ENCODE results near the gene TEX12.
"Not testable (repeated sequence)": the region's sequence is repeated elsewhere in the genome, so short reads cannot be mapped to it uniquely, and the experiment has no call there.

The TEX12 gene

DNA sequence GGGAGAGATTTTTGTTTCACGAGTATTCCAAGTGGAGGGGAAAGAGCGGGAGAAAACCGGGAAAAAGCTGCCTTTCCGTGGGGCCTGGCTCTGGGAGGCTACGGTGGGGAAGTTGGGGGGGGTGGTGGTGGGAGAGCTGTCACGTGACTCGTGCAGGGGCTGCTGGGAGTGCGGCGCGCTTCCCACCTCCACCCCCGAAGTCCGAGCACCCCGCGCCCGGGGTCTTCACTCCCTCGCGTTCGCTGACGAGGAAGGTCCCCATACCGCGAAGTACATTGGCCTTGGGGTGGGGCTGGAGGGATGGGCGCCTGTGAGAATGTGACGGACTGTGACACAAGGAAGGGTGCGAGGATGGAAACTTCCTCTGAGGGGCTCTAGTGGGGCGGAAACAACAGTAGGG is at the start of gene TEX12:
Gene TEX12 (plus strand): TSS at position 228 of the 400 bp plus-strand sequence. CDS start 1,897 bp downstream, outside the sequence.
- no peak for DNase-seq (ENCODE audit: low read depth)

DNA sequence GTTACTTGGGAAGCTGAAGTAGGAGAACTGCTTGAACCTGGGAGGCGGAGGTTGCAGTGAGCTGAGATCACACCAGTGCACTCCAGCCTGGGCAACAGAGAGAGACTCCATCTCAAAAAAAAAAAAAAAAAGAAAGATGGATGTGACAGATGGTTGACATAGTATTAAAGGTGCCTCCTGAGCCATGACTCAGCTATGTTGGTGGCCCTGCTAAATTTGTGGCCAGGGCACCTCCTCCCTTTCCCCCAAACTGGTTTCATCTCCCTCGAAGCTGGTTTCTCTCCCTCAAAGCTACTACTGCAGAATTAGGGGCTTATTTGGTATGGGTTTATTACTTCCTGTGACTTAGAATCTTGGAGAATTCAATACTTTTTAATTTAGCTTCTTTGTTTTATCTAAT is 49.0 kb upstream of the TEX12 start:
- no peak for DNase-seq (ENCODE audit: low read depth)

DNA sequence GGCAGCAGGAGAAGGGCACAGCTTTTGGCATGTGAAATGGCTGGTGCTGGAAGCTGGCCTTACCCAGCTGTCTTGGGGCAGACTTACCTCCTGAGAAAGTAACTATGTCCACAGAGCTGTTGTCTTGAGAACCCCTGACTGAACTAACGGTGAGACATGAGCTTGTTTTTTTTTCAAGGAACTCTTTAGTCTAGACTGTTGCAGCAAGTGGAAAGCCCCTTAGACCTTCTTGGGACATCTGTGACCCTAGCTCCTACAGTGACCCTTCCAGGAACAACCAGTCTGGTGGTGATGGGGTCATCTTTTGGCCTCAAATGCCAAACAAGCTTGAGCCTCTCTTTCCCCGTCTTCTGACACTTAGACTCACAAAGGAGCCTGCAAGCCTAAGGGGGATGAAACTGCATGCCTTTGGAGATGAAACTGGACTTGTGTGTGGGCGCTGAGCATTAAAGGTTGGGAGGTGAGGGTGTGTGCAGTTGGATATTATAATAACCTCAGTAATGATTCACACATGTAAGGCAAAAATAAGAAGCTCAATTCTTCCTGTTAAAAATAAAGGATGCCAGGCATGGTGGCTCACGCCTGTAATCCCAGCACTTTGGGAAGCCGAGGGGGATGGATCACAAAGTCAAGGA is 45.1 kb upstream of the TEX12 start:
- DNase-seq (ENCODE audit: low read depth): no peak

GRCh38 chr11:112123129-112123528 is 44.0 kb upstream of the TEX12 start:
- no peak for DNase-seq (ENCODE audit: low read depth)

DNA sequence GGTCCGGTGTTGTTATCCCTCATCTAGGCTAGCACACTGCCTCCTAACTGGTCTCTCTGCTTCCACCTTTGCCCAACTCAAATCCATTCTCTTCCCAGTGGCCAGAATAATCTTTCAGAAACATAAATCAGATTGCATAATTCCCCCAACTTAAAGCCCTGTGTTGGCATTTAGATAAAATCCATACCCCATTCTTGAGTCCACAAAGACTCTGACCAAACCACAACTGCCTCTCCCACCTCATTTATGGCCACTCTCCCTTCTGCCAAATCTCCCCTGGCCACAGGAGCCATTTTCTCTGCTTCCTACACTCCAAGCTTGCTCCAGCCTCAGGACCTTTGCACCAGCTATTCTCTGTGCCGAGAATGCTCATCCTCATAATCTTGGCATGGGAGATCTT is 40.1 kb upstream of the TEX12 start:
- no peak for DNase-seq (ENCODE audit: low read depth)

GRCh38 chr11:112128483-112129121 is 38.6 kb upstream of the TEX12 start:
- DNase-seq (ENCODE audit: low read depth): peak; percentile 62

- DNase-seq (ENCODE audit: low read depth): no peak
Measured at GRCh38 chr11:112129656-112130055, 37.5 kb upstream of the TEX12 start.

GRCh38 chr11:112132737-112133136 is 34.4 kb upstream of the TEX12 start:
- DNase-seq (ENCODE audit: low read depth): no peak

DNA sequence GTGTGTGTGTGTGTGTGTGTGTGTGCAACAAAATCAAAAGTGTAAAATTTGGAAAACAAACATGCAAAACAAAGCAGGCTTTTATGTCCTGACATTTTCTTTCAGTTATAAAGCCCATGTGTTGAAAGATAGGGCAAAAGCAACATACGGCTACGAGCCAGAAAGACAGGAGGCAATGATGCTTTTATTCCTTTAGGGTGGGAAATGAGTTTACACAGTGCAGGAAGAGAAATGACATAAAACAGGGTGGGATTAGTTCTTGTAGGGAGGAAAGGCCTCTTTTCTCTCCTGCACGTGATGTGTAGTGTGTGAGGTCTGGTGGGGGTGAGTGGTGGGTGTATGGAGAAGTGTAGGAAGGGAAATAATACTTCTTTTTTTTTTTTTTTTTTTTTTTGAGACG is 32.7 kb upstream of the TEX12 start:
- DNase-seq (ENCODE audit: low read depth): no peak

DNA sequence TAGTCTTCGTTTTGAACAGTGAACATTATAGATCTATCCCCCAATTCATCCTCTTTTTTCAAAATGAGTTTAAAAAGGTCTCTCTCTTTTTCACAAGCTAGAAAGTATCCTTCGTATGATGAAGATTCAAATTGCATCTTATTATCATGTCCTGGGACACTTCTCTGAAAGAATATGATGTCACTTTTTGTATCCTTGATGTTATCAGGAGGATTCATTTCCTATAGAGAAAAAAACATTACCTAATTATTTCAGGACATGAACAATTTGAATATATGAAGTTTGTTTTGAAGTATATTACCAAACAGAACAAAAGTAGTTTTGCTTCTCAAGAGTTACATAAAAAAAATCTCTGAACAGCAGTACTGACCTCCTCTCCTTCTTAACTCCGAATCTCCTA is 23.6 kb upstream of the TEX12 start:
- DNase-seq (ENCODE audit: low read depth): no peak

GRCh38 chr11:112150517-112150916 is 16.7 kb upstream of the TEX12 start:
- DNase-seq (ENCODE audit: low read depth): no peak

DNA sequence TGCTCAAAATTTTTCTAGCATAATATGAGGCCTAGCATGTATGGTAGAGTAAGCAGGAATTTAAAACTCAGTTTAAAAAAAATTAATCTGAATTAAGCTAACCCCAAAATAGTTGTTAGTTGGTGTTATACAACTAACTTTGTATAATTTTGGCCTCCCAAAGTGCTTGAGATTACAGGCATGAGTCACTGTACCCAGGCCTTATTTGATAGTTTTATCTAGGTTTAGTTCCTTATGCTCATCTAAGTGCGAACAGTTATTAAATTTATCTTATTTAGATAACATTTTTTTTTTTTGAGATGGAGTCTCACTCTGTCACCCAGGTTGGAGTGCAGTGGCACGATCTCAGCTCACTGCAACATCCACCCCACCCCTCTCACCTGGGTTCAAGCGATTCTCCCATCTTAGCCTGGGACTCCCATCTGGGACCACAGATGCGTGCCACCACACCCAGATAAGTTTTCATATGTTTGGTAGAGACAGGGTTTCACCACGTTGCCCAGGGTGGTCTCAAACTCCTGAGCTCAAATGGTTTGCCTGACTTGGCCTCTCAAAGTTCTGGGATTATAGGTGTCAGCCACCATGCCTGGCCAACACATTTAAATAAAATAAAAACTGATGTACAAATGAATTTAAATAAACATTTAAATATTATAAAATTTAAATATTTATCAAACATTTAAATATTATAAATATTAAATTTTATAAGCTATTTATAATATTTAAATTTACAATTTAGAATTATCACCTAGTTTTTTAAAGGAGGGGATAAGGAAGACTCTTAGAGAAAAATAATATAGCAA is 10.8 kb upstream of the TEX12 start:
- DNase-seq (ENCODE audit: low read depth): no peak

DNA sequence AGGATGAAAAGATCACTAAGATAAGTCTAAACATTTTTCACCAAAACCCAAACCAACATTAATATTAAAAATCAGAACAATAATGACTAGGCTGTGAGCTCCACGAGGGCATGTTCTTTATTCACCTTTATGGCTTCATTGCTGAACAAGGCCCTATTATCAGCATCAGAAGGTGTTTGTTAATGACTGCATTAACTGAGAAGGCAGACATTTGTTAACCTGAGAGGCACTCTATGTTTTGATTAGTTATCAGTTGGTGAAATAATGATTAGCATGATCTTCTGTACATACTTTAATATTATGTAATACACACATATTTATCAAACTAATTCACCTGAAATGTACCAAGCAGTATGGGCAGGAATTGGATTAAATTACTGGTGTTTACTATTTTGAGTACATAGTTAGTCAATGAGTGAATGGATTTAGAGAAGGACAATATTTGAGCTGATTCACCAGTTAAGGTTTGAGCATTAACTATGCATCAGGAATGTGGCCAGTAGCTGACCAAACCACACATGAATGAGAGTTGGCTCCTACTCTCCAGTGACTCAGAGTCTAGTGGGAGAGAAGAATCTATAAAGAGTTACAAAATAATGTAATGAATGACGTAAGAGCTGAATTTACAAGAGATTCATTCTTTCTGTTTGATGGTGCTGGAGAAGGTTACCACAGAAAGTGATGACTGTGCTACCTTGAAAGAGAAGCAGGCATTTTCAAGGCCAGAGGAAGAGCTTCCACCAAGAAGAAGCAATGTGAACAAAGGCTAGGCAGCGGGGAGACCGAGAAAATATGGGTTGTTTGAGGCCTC is 10.0 kb upstream of the TEX12 start:
- peak; percentile 99 for DNase-seq (ENCODE audit: low read depth)

DNA sequence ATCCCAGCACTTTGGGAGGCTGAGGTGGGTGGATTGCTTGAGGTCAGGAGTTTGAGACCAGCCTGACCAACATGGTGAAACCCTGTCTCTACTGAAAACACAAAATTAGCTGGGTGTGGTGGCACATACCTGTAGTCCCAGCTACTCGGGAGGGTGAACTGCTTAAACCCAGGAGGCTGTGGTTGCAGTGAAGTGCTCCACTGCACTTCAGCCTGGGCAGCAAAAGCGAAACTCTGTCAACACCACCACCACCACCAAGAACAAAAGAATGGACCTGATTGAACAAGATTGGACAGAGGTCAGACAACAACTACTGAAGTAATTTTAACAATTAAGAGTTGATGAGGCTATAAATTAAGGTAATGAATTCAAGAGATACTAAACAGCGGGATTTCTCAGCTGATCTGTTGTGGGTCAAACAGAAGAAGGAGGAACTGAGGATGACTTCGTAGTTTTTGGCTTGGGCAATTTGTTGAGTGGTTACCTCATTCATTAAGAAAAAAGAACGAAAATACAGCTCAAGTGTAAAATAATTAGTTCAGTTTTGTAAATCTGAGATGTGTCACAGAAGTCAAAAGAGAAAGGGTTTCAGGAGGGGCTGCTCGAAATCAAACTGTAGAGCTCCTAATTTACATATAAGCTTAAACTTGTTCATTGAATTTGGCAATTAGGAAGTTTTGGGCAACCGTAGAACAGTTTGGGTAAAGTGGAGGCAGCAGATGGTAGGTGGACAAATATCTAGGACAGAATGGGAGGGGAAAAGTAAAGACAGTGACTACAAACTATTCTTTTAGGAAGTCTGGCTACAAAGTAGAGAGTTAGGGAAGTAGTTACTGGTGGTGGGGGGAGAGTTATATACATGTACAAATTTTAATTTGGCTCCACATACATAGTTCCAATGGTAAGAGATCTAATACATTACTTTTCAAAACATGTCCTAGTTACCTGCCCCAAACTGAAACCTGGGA is 7.8 kb upstream of the TEX12 start:
- no peak for DNase-seq (ENCODE audit: low read depth)

- DNase-seq (ENCODE audit: low read depth): no peak
Measured at GRCh38 chr11:112160091-112160848, 6.9 kb upstream of the TEX12 start.

DNA sequence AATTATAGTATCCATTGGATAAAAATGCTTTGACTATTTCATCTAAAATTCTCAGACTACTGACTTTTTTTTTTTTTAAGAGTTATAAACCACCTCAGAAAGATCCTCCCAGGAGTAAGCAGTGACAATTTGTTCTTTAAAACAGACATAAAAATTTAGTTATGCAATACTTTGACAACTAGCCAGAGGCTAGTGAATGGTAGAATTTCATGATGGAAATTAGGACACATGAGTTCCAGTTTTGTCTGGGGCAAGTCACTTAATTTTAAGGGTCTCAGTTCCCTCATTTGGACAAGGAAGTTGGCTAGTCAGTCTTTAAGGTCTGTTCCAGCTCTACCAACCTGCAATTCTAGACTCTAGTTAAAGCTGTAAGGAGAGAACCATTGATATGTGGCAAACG is 6.2 kb upstream of the TEX12 start:
- DNase-seq (ENCODE audit: low read depth): no peak

DNA sequence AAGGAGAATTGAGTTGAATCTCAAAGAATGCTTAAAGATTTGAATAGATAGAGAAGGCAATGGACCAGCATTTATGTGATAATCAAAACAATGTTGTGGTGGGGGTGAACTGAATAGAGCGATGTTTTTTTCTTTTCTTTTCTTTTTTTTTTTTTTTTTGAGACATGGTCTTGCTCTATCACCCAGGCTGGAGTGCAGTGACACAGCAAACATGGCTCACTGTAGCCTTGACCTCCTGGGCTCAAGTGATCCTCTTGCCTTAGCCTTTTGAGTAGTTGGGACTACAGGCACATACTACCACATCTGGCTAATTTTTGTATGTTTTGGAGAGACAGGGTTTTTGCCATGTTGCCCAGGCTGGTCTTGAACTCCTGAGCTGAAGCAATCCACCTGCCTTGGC is 5.0 kb upstream of the TEX12 start:
- not testable (repeated sequence) for DNase-seq (ENCODE audit: low read depth)

GRCh38 chr11:112162761-112163546 is 4.2 kb upstream of the TEX12 start:
- DNase-seq (ENCODE audit: low read depth): no peak

DNA sequence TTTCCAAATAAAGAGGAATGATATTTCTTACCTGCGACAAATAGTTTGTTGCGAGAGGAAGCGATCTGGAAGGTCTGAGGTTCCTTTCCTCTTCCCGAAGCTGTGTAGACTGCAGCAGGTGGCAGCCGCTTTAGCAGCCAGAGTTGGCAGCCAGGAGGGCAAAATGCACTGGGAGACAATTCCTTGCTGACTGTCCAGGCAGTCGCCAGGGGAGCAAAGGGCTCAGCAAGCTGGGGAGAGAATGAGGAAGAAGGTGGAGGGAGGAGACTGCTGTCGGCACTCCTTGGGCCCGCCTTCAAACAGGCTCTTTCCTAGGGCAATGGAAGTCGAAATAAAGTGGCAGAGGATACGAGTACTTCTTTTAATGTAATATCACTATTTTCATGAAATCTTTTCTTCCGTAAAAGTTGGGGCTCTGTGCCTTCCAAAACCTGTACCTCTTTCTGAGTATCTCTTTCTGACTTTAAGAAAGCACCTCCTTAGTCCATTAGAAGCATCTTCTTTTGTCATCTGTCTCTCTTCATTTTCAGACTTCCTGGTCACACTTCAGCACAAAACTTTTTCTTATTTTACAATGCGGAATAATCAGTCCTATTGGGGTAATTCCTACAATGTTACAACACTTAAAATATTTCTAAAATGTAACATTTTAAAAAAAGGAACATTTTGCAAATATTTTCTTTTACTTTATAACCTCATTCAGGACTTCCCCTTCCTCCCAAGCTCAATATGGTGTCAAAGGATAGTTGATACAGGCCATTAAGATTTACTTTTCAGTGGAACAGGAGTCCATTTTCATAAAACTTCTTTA is 3.1 kb upstream of the TEX12 start, which contains the start of gene IL18:
Gene IL18 (minus strand): TSS at position 220 of the 811 bp plus-strand sequence. CDS start 9,041 bp downstream, outside the sequence.
- DNase-seq (ENCODE audit: low read depth): no peak

Measured in stromal cell of bone marrow (primary cell).